A549 (cell line): Measurements from ENCODE around the gene COX10. TPM values are rescaled to one million over a fixed set of nuclear protein-coding genes. Genes with fewer than 3 reads are reported as not detected.

Experiments used
- ATAC-seq, 2 experiments: fragments of 200-7000 bp in 1 of 2; fragments of >200 bp in 1 of 2; cut with Nextera tagmentation in 1 of 2; cut with Tn5 transposase in 1 of 2; 3 replicates each; pipeline versions ENCODE4 v1.8.0 to v1.9.1; 2018 to 2020; ENCODE audit warnings: mild to moderate bottlenecking in 1 of 2, moderate library complexity in 1 of 2
- CTCF ChIA-PET: fragments of 300-600 bp; sonication (Branson Sonifier 250); formaldehyde crosslinking; extraction: SDS; loops from one replicate; lab custom pipeline; 2021; ENCODE audit warnings: antibody characterized with exemption, inconsistent platforms; lab: Yijun Ruan, JAX
- POLR2A ChIA-PET: fragments of 350-600 bp; formaldehyde crosslinking; extraction: SDS; loops from one replicate; lab custom pipeline; 2021; ENCODE audit warnings: antibody characterized with exemption, inconsistent platforms; lab: Yijun Ruan, JAX
- DNase-seq, 2 experiments: peaks; one replicate each; pipeline versions ENCODE4 v3.0.0 to v3.0.0-alpha.2; 2011 to 2016; ENCODE audit warnings: low read depth in 1 of 2, low spot score in 1 of 2
- FAIRE-seq: peaks from 2 replicates; lab custom pipeline; 2011; peaks lifted over from hg19 to GRCh38; lab: Jason Lieb, UNC
- H3K27ac ChIP-seq, 2 experiments: fragments of >200 bp; sonication (Bioruptor Twin); formaldehyde crosslinking; 3 replicates each; pipeline ENCODE4 v1.5.1; 2016 to 2017
- H3K4me1 ChIP-seq: fragments of >200 bp; sonication (Bioruptor Twin); formaldehyde crosslinking; 3 replicates; pipeline ENCODE4 v1.6.1; 2016
- H3K4me2 ChIP-seq: fragments of >200 bp; sonication (Bioruptor Twin); formaldehyde crosslinking; 3 replicates; pipeline ENCODE4 v1.6.1; 2016
- H3K4me3 ChIP-seq: fragments of >200 bp; sonication (Bioruptor Twin); formaldehyde crosslinking; 3 replicates; pipeline ENCODE4 v1.5.1; 2016
- H3K9me3 ChIP-seq: fragments of >200 bp; sonication (Bioruptor Twin); formaldehyde crosslinking; 3 replicates; pipeline ENCODE4 v1.6.1; 2016
- ATOH8 ChIP-seq: fragments of 250-450 bp; sonication (Bioruptor Pico); IDR thresholded peaks from 2 replicates; pipeline ENCODE4 v1.5.0; 2020; ENCODE audit warnings: low read depth, mild to moderate bottlenecking, moderate library complexity
- BCL3 ChIP-seq: fragments of >200 bp; sonication (Bioruptor Twin); formaldehyde crosslinking; IDR thresholded peaks from 3 replicates; pipeline ENCODE4 v1.6.1; 2016
- CBX2 ChIP-seq: fragments of 200-600 bp; sonication (generic); IDR thresholded peaks from 2 replicates; pipeline ENCODE4 v1.6.1; 2016; ENCODE audit warnings: low read depth, mild to moderate bottlenecking, borderline replicate concordance
- CHD2 ChIP-seq: fragments of 150-350 bp; IDR thresholded peaks from 2 replicates; pipeline ENCODE4 v1.6.1; 2014; ENCODE audit warnings: low read length; ENCODE audit not compliant: partially characterized antibody
- EP300 ChIP-seq, 2 experiments: fragments of >200 bp; sonication (Bioruptor Twin); formaldehyde crosslinking; IDR thresholded peaks; 2 replicates in 1 of 2; 3 replicates in 1 of 2; pipeline ENCODE4 v1.6.1; 2016 to 2017
- FOSB ChIP-seq: fragments of 250-450 bp; sonication (Bioruptor Pico); IDR thresholded peaks from 2 replicates; pipeline ENCODE4 v1.5.0; 2020; ENCODE audit warnings: mild to moderate bottlenecking, moderate library complexity
- FOSL2 ChIP-seq, 2 experiments: fragments of 450-650 bp in 1 of 2; fragments of >200 bp in 1 of 2; sonication (Bioruptor Twin) in 1 of 2; formaldehyde crosslinking; IDR thresholded peaks; 2 replicates each; pipeline versions ENCODE4 v1.5.0 to v1.6.1; 2016 to 2020; ENCODE audit warnings: mild to moderate bottlenecking in 1 of 2, moderate library complexity in 1 of 2
- HEYL ChIP-seq: fragments of 250-450 bp; sonication (Bioruptor Pico); IDR thresholded peaks from 2 replicates; pipeline ENCODE4 v1.8.0; 2021; ENCODE audit warnings: mild to moderate bottlenecking, moderate library complexity
- JUN ChIP-seq, 2 experiments: fragments of >200 bp; sonication (Bioruptor Twin); formaldehyde crosslinking; IDR thresholded peaks; 2 replicates in 1 of 2; 3 replicates in 1 of 2; pipeline ENCODE4 v1.6.1; 2016 to 2017
- KDM1A ChIP-seq: fragments of 200-600 bp; sonication (generic); IDR thresholded peaks from 2 replicates; pipeline ENCODE4 v1.6.1; 2016; ENCODE audit warnings: low read depth, mild to moderate bottlenecking
- KDM5A ChIP-seq: fragments of 200-600 bp; sonication (generic); IDR thresholded peaks from 2 replicates; pipeline ENCODE4 v1.6.1; 2016; ENCODE audit warnings: antibody characterized with exemption, mild to moderate bottlenecking
- MYC ChIP-seq: IDR thresholded peaks from 2 replicates; pipeline ENCODE4 v1.6.1; 2012; ENCODE audit warnings: mild to moderate bottlenecking, inconsistent platforms, low read length, improper control_type of control experiment, borderline replicate concordance
- NPAS2 ChIP-seq: fragments of 250-450 bp; sonication (Bioruptor Pico); IDR thresholded peaks from 2 replicates; pipeline ENCODE4 v1.8.0; 2022; ENCODE audit warnings: mild to moderate bottlenecking, moderate library complexity, borderline replicate concordance
- RARB ChIP-seq: fragments of 250-450 bp; sonication (Bioruptor Pico); IDR thresholded peaks from 2 replicates; pipeline ENCODE4 v1.8.0; 2021; ENCODE audit warnings: mild to moderate bottlenecking, moderate library complexity
- RCOR1 ChIP-seq: fragments of 150-350 bp; IDR thresholded peaks from 2 replicates; pipeline ENCODE4 v1.6.1; 2014; ENCODE audit warnings: antibody characterized with exemption, low read length, low read depth
- REST ChIP-seq: fragments of 200-600 bp; sonication (generic); IDR thresholded peaks from 2 replicates; pipeline ENCODE4 v1.6.1; 2016; ENCODE audit warnings: antibody characterized with exemption, mild to moderate bottlenecking, moderate library complexity
- SMC3 ChIP-seq: fragments of >200 bp; sonication (Bioruptor Twin); formaldehyde crosslinking; IDR thresholded peaks from 3 replicates; pipeline ENCODE4 v1.6.1; 2018; ENCODE audit warnings: inconsistent platforms
- WGBS: methylation state at CpG from one replicate; pipeline ENCODE4 v1.1.6; 2017; ENCODE audit errors: missing lambda C conversion rate; 5-methylcytosine and 5-hydroxymethylcytosine counted together
- polyA plus RNA-seq, 4 experiments: library from polyadenylated mRNA; depleted of rRNA in 3 of 4; stranded (reverse); fragments of >200 nt; fragmentation: RNase III in 1 of 4; extraction: RNeasy Plus Mini Kit Qiagen cat#74134 plus additional on column Dnase treatment in 1 of 4; gene quantifications; 2 replicates in 3 of 4; 3 replicates in 1 of 4; pipeline ENCODE4 v1.2.3, GENCODE V29; 2011 to 2017
- TF ChIP-seq, protein P1 (sequence below): fragments of 250-450 bp; sonication (Bioruptor Pico); IDR thresholded peaks from 2 replicates; pipeline ENCODE4 v1.5.0; 2021; ENCODE audit warnings: mild to moderate bottlenecking, moderate library complexity, borderline replicate concordance
- TF ChIP-seq, protein P2 (sequence below): IDR thresholded peaks from 2 replicates; pipeline ENCODE4 v1.6.1; 2012

COX10 gene
- polyA plus RNA-seq, 2 of the 4 experiments (the other 2 are of a cell fraction) = 15.1 to 25.8 TPM

DNA sequence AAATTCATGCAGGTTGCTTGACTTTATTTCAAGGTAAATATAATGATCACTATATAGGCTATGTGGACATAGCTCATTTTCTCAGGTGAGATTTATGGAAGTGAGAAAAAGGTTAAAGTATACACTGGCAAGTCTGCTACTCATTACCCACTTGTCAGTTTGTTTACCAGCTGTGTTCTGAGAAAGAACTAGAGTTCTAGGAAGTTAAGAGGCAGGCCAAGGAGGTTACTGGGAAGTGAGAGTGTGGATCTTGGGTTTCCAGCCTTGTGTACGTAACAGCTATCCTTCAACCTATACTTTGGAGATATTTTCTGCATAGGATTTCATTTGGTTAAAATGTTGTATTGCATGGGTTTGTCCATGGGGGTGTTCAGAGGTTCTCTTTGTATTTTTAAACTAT, 31.9 kb upstream of the COX10 start:
- Histone ChIP-seq H3K9me3 (no peaks in the 10 kb centered on the region), H3K27ac (no peak overlapping the region), H3K4me3 (no peak overlapping the region), H3K4me1 (no peaks in the 10 kb centered on the region), H3K4me2 (no peak overlapping the region)
- FAIRE-seq (no peak), DNase-seq (no peak), ATAC-seq (no peak)
- ChIA-PET POLR2A (interaction anchor here (0.7 kb wide), 1 partner anchor 439 kb away, joined by 3 read pairs; no protein-coding TSS in a partner anchor), CTCF (interaction anchor here (0.8 kb wide), 1 partner anchor 32 kb away, joined by 3 read pairs; no protein-coding TSS in a partner anchor)
- WGBS = 96% methylated on average over 1 of the region's 1 CpG
- TF ChIP-seq BCL3 (no peak), FOSB (CRISPR knock-in tag) (no peak), RARB (CRISPR knock-in tag) (no peak), CBX2 (no peak), NPAS2 (no peak), REST (no peak), EP300 (IDR thresholded peaks at IDR 0.05) (no peak), MYC (no peak), JUN (IDR thresholded peaks at IDR 0.05) (no peak), HEYL (CRISPR knock-in tag) (no peak), KDM5A (no peak), CHD2 (no peak), KDM1A (no peak), SMC3 (no peak), ATOH8 (no peak), FOSL2 (IDR thresholded peaks at IDR 0.05) (no peak), FOSL2 (CRISPR knock-in tag; IDR thresholded peaks at IDR 0.05) (no peak), RCOR1 (no peak)
- TF ChIP-seq, protein P1, sequence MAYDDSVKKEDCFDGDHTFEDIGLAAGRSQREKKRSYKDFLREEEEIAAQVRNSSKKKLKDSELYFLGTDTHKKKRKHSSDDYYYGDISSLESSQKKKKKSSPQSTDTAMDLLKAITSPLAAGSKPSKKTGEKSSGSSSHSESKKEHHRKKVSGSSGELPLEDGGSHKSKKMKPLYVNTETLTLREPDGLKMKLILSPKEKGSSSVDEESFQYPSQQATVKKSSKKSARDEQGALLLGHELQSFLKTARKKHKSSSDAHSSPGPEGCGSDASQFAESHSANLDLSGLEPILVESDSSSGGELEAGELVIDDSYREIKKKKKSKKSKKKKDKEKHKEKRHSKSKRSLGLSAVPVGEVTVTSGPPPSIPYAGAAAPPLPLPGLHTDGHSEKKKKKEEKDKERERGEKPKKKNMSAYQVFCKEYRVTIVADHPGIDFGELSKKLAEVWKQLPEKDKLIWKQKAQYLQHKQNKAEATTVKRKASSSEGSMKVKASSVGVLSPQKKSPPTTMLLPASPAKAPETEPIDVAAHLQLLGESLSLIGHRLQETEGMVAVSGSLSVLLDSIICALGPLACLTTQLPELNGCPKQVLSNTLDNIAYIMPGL (CRISPR knock-in tag) = no peak
- TF ChIP-seq, protein P2, sequence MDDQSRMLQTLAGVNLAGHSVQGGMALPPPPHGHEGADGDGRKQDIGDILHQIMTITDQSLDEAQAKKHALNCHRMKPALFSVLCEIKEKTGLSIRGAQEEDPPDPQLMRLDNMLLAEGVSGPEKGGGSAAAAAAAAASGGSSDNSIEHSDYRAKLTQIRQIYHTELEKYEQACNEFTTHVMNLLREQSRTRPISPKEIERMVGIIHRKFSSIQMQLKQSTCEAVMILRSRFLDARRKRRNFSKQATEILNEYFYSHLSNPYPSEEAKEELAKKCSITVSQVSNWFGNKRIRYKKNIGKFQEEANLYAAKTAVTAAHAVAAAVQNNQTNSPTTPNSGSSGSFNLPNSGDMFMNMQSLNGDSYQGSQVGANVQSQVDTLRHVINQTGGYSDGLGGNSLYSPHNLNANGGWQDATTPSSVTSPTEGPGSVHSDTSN = no peak
- TF ChIP-seq, all 56 proteins: peak for 0
